Small intestine (tissue), 7 donors: ENCODE results near the gene SLC14A1. TPM values are rescaled to one million over a fixed set of nuclear protein-coding genes. Genes with fewer than 3 reads are reported as not detected.

Experiments used
- DNase-seq, 2 donors: peaks; one replicate each; pipeline versions ENCODE4 v3.0.0 to v3.0.0-alpha.2; 2013
- FAIRE-seq: peaks from 2 replicates; lab custom pipeline; 2012; peaks lifted over from hg19 to GRCh38; lab: Jason Lieb, UNC
- H3K27ac ChIP-seq, 3 donors: one replicate each; pipeline ENCODE4 v1.5.1; 2013; ENCODE audit warnings: low read length in 2 of 3, mild to moderate bottlenecking in 2 of 3, control low read depth in 1 of 3, inconsistent platforms in 1 of 3, low read depth in 1 of 3, moderate library complexity in 1 of 3
- H3K27me3 ChIP-seq, 3 donors: one replicate each; pipeline ENCODE4 v1.6.1; 2013; ENCODE audit warnings: low read length in 3 of 3, inconsistent platforms in 1 of 3; ENCODE audit not compliant: control insufficient read depth in 3 of 3, insufficient read depth in 3 of 3
- H3K36me3 ChIP-seq, 3 donors: one replicate each; pipeline ENCODE4 v1.6.1; 2013; ENCODE audit warnings: low read length in 3 of 3, inconsistent platforms in 1 of 3, low read depth in 1 of 3, mild to moderate bottlenecking in 1 of 3, moderate library complexity in 1 of 3; ENCODE audit not compliant: control insufficient read depth in 3 of 3, insufficient read depth in 2 of 3
- H3K4me1 ChIP-seq, 3 donors: one replicate each; pipeline ENCODE4 v1.6.1; 2013; ENCODE audit warnings: low read length in 2 of 3, inconsistent platforms in 1 of 3, low read depth in 1 of 3, mild to moderate bottlenecking in 1 of 3, moderate library complexity in 1 of 3; ENCODE audit not compliant: control insufficient read depth in 3 of 3, insufficient read depth in 2 of 3
- H3K4me3 ChIP-seq, 3 donors: one replicate each; pipeline ENCODE4 v1.5.1; 2013; ENCODE audit warnings: low read length in 3 of 3, control low read depth in 1 of 3, inconsistent platforms in 1 of 3, low read depth in 1 of 3, mild to moderate bottlenecking in 1 of 3, moderate library complexity in 1 of 3
- H3K9me3 ChIP-seq, 2 donors: one replicate each; pipeline ENCODE4 v1.6.1; 2013; ENCODE audit warnings: low read depth in 1 of 2, low read length in 1 of 2; ENCODE audit not compliant: control insufficient read depth in 2 of 2, insufficient read depth in 1 of 2
- WGBS, 3 donors: extraction: QIAGEN DNeasy Blood & Tissue Kit; methylation state at CpG; one replicate each; pipeline ENCODE4 v1.1.7; 2013; 5-methylcytosine and 5-hydroxymethylcytosine counted together
- polyA plus RNA-seq, 4 donors: library from polyadenylated mRNA; stranded (reverse) in 3 of 4; unstranded in 1 of 4; fragments of 200-250 nt in 3 of 4; fragments of 120-200 nt in 1 of 4; gene quantifications; one replicate each; pipeline versions ENCODE4 v1.2.1 to v1.2.3, GENCODE V29; 2013
- donor health status: healthy with polysubstance abuse.
- donor health status: control.
- donor health status: control.
- donor health status: Bipolar disorder and iron deficiency.
- donor health status: healthy.

Gene SLC14A1
- polyA plus RNA-seq, 4 donors = 0.56 to 1.3 TPM; not detected in 2

GRCh38 chr18:45686891-45687611, 36.9 kb upstream of the SLC14A1 start:
- DNase-seq = peak in 1 of 2 donors; percentile 55
- Histone ChIP-seq H3K27me3 (no peaks in the 10 kb centered on the region), H3K9me3 (no peaks in the 10 kb centered on the region), H3K36me3 (no peaks in the 10 kb centered on the region), H3K4me3 (peak overlapping the region in 1 of 3 donors; percentile 24), H3K4me1 (peaks cover 0 to 9% (median 2%) of the 10 kb centered on the region in 3 donors), H3K27ac (peak overlapping the region in 1 of 3 donors; percentile 75)
- FAIRE-seq = no peak
- 55 to 68% (median 64%) methylated on average over 7 of the region's 7 CpGs for WGBS, 3 donors

GRCh38 chr18:45687621-45688020, 36.4 kb upstream of the SLC14A1 start:
- Histone ChIP-seq H3K4me1 (peaks cover 0 to 9% (median 2%) of the 10 kb centered on the region in 3 donors), H3K4me3 (peak overlapping the region in 1 of 3 donors; percentile 12), H3K36me3 (no peaks in the 10 kb centered on the region), H3K27ac (peak overlapping the region in 2 of 3 donors; percentile 34 to 59), H3K27me3 (no peaks in the 10 kb centered on the region), H3K9me3 (no peaks in the 10 kb centered on the region)
- 51 to 63% (median 61%) methylated on average over 6 of the region's 6 CpGs for WGBS, 3 donors
- no peak for FAIRE-seq
- DNase-seq = no peak

GRCh38 chr18:45688113-45688512, 35.9 kb upstream of the SLC14A1 start:
- peaks cover 0 to 9% (median 2%) of the 10 kb centered on the region in 3 donors for H3K4me1 ChIP-seq
- H3K9me3 ChIP-seq = no peaks in the 10 kb centered on the region
- H3K36me3 ChIP-seq = no peaks in the 10 kb centered on the region
- WGBS, 3 donors = 80 to 92% (median 84%) methylated on average over 4 of the region's 4 CpGs
- H3K27me3 ChIP-seq = no peaks in the 10 kb centered on the region
- DNase-seq = no peak
- FAIRE-seq = no peak
- H3K4me3 ChIP-seq = no peak overlapping the region
- H3K27ac ChIP-seq = peak overlapping the region in 1 of 3 donors; percentile 59

- no peak overlapping the region for H3K4me3 ChIP-seq
- WGBS, 3 donors = 71 to 87% (median 71%) methylated on average over 4 of the region's 4 CpGs
- H3K9me3 ChIP-seq = peaks cover 0 to under 1% of the 10 kb centered on the region in 2 donors
- H3K27ac ChIP-seq = no peak overlapping the region
- peak in 1 of 2 donors; percentile 53 for DNase-seq
- peaks cover 0 to 9% (median 2%) of the 10 kb centered on the region in 3 donors for H3K4me1 ChIP-seq
- no peaks in the 10 kb centered on the region for H3K27me3 ChIP-seq
- H3K36me3 ChIP-seq = no peaks in the 10 kb centered on the region
- no peak for FAIRE-seq
These were observed 35.1 kb upstream of the SLC14A1 start for GRCh38 chr18:45688833-45689232.

- Histone ChIP-seq H3K27me3 (no peaks in the 10 kb centered on the region), H3K4me3 (no peak overlapping the region), H3K36me3 (no peaks in the 10 kb centered on the region), H3K27ac (no peak overlapping the region), H3K4me1 (peaks cover 0 to 9% (median 2%) of the 10 kb centered on the region in 3 donors), H3K9me3 (peaks cover 0 to 7% of the 10 kb centered on the region in 2 donors)
- FAIRE-seq (no peak), DNase-seq (no peak)
- 76 to 88% (median 77%) methylated on average over 4 of the region's 4 CpGs for WGBS, 3 donors
These were observed 34.6 kb upstream of the SLC14A1 start for GRCh38 chr18:45689396-45689795.

- Histone ChIP-seq H3K4me1 (peaks cover 0 to 9% (median 2%) of the 10 kb centered on the region in 3 donors), H3K27me3 (no peaks in the 10 kb centered on the region), H3K9me3 (peaks cover 0 to 8% of the 10 kb centered on the region in 2 donors), H3K27ac (no peak overlapping the region), H3K4me3 (no peak overlapping the region), H3K36me3 (no peaks in the 10 kb centered on the region)
- FAIRE-seq = no peak
- peak; percentile 84 to 87 for DNase-seq
- 13 to 24% (median 19%) methylated on average over 12 of the region's 12 CpGs for WGBS, 3 donors
These were observed 32.8 kb upstream of the SLC14A1 start for GRCh38 chr18:45690975-45691815.

- H3K9me3 ChIP-seq = peaks cover 0 to 8% of the 10 kb centered on the region in 2 donors
- DNase-seq = no peak
- no peaks in the 10 kb centered on the region for H3K36me3 ChIP-seq
- H3K27ac ChIP-seq = no peak overlapping the region
- H3K27me3 ChIP-seq = no peaks in the 10 kb centered on the region
- FAIRE-seq = no peak
- H3K4me3 ChIP-seq = no peak overlapping the region
- WGBS, 3 donors = 53 to 79% (median 61%) methylated on average over 7 of the region's 7 CpGs
- H3K4me1 ChIP-seq = peaks cover 0 to 9% (median 2%) of the 10 kb centered on the region in 3 donors
These were observed 32.2 kb upstream of the SLC14A1 start for GRCh38 chr18:45691816-45692179.

GRCh38 chr18:45702708-45703265, 21.2 kb upstream of the SLC14A1 start:
- H3K27ac ChIP-seq = no peak overlapping the region
- H3K9me3 ChIP-seq = peaks cover 0 to 14% of the 10 kb centered on the region in 2 donors
- no peak overlapping the region for H3K4me3 ChIP-seq
- no peak for FAIRE-seq
- 9 to 71% (median 40%) methylated on average over 1 of the region's 1 CpG for WGBS, 3 donors
- H3K27me3 ChIP-seq = no peaks in the 10 kb centered on the region
- peak; percentile 28 to 43 for DNase-seq
- peaks cover 0 to 8% (median 0%) of the 10 kb centered on the region in 3 donors for H3K4me1 ChIP-seq
- H3K36me3 ChIP-seq = no peaks in the 10 kb centered on the region
